Measurements from ENCODE around the gene NFIA.

DNA sequence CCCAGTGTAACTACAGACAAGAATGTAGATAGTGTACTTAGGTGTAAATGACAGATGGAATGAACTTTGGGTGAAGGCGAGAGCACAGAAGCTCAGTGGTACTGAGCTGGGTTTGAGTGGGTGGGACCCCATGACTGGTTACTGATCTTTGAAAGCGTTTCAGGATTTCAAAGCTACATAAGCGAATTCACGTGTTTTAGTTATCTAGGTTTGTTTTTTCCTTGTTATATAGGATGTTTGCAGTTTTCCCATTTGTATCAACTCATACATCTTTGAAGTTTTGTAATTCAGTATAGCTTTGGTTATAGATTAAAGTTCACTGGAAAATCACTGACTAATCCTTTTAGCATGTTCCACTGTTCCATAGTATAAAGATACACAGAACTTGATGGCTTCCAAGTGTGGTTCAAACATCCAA lies 182.5 kb downstream of the NFIA start:
- TF ChIP-seq EZH2 (IDR thresholded peaks at IDR 0.05; ENCODE audit: borderline replicate concordance, low read depth, low read length, poor library complexity, severe bottlenecking) (no peak), CTCF (conservative IDR thresholded peaks at IDR 0.05; ENCODE audit: low read depth, low read length) (no peak)
